HEK293 (cell line): ENCODE results near the gene FEZ2.

Experiments
- TRIM28 ChIP-seq: IDR thresholded peaks from 2 replicates; pipeline ENCODE4 v1.6.1; 2011; ENCODE audit warnings: low read length, control low read depth, borderline replicate concordance
- YY1 ChIP-seq: fragments of 450-650 bp; formaldehyde crosslinking; IDR thresholded peaks from 2 replicates; pipeline ENCODE4 v1.5.1; 2018; ENCODE audit warnings: missing biosample characterization, missing genetic modification characterization
- ZNF248 ChIP-seq: fragments of 450-650 bp; formaldehyde crosslinking; IDR thresholded peaks from 2 replicates; pipeline ENCODE4 v1.5.1; 2017; ENCODE audit warnings: missing biosample characterization, missing genetic modification characterization
- ZNF292 ChIP-seq: fragments of 450-650 bp; formaldehyde crosslinking; IDR thresholded peaks from 2 replicates; pipeline ENCODE4 v1.5.1; 2016; ENCODE audit warnings: low read depth, missing biosample characterization, missing genetic modification characterization, borderline replicate concordance
- ZNF302 ChIP-seq: fragments of 450-650 bp; formaldehyde crosslinking; IDR thresholded peaks from 2 replicates; pipeline ENCODE4 v1.5.1; 2016; ENCODE audit warnings: missing biosample characterization, missing genetic modification characterization, low read depth
- ZNF530 ChIP-seq: fragments of 450-650 bp; formaldehyde crosslinking; IDR thresholded peaks from 2 replicates; pipeline ENCODE4 v1.5.1; 2016; ENCODE audit warnings: low read depth, missing biosample characterization, missing genetic modification characterization

- TF ChIP-seq TRIM28 (no peak), YY1 (tag by site-specific recombination) (no peak), ZNF248 (tag by site-specific recombination) (no peak), ZNF302 (tag by site-specific recombination) (no peak), ZNF292 (tag by site-specific recombination) (no peak), ZNF530 (tag by site-specific recombination) (no peak)
Observed at GRCh38 chr2:36544638-36545338, 53.2 kb downstream of the FEZ2 start.
